DLD1 (cell line): ENCODE data around the gene GPC1.

Experiments used
- in situ Hi-C: cut with HindIII; loops from 2 replicates; pipeline ENCODE4 v1.10.0; 2017; ENCODE audit warnings: low sequenced_read_pairs

The GPC1 gene

GRCh38 chr2:240452462-240453256, 17.2 kb downstream of the GPC1 start:
- in situ Hi-C loops = no loop called here

- in situ Hi-C loops = no loop called here
Observed at GRCh38 chr2:240453461-240454105, 18.1 kb downstream of the GPC1 start.

GRCh38 chr2:240454106-240454901, 18.8 kb downstream of the GPC1 start:
- in situ Hi-C loops = no loop called here

- in situ Hi-C loops = no loop called here
Observed at GRCh38 chr2:240455272-240455646, 19.8 kb downstream of the GPC1 start.

- in situ Hi-C loops = no loop called here
Observed at GRCh38 chr2:240455647-240456446, 20.4 kb downstream of the GPC1 start.

GRCh38 chr2:240456447-240457222, 21.2 kb downstream of the GPC1 start:
- in situ Hi-C loops = no loop called here

- in situ Hi-C loops = no loop called here
Observed at GRCh38 chr2:240457223-240458043, 22.0 kb downstream of the GPC1 start.

DNA sequence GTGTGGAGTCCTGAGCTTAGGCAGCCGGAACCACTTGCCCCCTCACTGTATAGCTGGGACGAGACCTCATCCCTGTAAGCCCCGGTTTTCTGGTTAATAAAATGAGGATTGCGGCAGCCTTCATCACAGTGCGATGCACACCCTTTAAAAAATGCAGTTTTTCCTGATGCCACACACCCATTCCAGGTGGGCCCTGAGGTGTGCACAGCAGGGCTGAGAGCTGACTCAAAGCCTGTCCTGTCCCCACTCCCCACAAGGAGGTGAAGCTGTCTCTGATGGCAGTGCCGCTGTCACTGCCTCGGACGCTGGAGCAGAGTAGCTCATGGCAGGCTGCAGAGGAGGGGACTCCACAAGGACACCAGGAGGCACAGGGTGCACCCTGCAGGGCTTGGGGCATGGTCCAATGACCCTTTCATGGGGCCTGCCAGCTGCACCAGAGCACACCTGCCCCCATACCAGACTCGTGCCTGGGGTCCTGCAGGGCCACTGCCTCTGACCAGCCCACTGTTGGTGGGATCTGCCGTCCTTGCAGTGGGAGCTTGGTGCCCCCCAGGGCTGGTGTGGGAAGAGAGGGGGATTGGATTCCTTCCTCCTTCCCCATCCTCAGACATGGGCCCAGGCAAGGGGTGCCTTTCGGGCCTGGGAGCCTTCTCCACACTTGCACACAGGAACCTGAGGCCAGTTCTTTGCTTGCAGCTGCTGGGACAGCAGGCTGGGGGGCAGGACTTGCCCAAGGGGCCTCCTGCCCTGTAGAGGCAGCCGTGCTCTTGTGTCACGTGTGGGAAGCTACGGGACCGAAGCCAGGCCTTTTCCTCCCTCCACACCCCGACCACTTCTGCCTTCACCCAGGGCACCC, 22.8 kb downstream of the GPC1 start:
- in situ Hi-C loops = no loop called here

GRCh38 chr2:240458900-240459391, 23.5 kb downstream of the GPC1 start:
- in situ Hi-C loops = no loop called here

- in situ Hi-C loops = no loop called here
Observed at GRCh38 chr2:240459401-240460252, 24.2 kb downstream of the GPC1 start.

GRCh38 chr2:240460253-240460711, 24.8 kb downstream of the GPC1 start:
- in situ Hi-C loops = no loop called here

DNA sequence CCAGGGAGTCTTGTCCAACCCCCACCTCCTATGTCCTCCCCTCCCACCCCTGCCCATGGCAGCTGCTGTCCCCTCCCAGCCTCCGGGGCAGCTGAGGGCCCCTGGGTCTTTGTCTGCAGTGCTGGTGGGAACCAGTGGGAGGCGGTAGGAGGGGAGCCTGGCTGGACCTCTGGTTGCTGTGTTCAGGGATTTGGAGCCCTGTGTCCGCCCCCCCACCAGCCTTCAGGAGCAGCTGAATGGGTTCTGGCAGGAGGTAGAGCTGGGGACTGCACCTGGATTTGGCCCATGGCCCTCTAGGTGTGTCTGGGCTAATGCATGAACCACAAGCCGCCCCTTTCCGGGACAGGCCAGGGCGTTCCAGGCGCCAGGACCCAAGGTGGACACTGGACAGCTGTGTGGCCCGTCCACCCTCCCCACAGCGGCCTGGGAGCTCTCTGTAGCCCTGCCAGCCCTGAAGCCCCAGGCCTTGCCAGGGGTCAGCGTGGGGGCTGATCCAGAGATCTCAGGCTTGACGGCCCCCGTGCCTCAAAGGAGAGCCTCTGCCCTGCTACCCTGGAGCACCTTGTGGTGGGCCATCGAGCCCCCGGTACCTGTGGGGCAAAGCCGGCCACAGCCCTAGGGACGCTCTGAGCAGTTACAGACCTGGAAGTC, 25.4 kb downstream of the GPC1 start:
- in situ Hi-C loops = no loop called here

- in situ Hi-C loops = no loop called here
Observed at GRCh38 chr2:240461471-240462072, 26.1 kb downstream of the GPC1 start.

- in situ Hi-C loops = no loop called here
Observed at GRCh38 chr2:240462073-240462706, 26.7 kb downstream of the GPC1 start.

DNA sequence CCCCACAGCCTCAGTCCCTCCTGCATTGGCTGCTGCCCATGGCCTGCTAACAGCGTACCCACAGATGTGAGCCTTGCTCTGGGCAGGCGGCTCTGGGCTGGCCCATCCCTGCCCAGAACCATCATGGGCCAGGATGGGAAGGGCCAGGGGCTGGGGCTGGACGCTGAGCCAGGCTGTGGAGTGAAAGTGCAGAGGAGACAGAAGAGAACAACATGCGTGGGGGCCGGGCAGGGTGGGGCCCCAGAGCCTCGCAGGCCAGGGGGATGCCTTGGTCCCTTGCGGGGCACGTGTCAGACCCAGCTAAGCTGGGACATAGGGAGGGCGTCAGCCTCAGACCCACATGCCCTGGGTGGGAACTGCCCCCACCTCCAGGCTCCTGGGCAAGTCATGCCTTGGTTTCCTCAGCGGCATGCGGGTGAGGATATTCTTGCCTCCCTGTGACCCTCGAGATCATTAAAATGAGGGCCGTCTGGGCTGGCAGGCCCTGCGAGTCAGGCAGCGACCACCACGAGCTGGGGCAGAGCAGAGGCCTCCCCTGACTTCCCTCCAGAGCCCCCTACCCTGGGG, 27.3 kb downstream of the GPC1 start:
- in situ Hi-C loops = no loop called here
